ENCODE measurements around the gene PLBD2. TPM values are rescaled to one million over a fixed set of nuclear protein-coding genes. Genes with fewer than 3 reads are reported as not detected.

PLBD2 gene
- total RNA-seq, 1 donor from 2014 or later: 52.2 TPM

- no peak within 1 kb of the TSS for H2AFZ ChIP-seq (ENCODE audit: low read depth, low read length)
- no peak within 1 kb of the TSS for H3K27ac Mint-ChIP-seq (ENCODE audit: unreplicated experiment)
- peaks cover 4% of the 10 kb centered on the region for H3K4me1 Mint-ChIP-seq (ENCODE audit: low read depth, unreplicated experiment)
- no peaks in the 10 kb centered on the region for H3K79me2 ChIP-seq (ENCODE audit: insufficient read depth, low read length)
- DNase-seq (ENCODE audit: low read depth): peak; percentile 48
- peak within 1 kb of the TSS; percentile 50 for H3K4me2 ChIP-seq (ENCODE audit: low read length)
- no peaks in the 10 kb centered on the region for H4K20me1 ChIP-seq (ENCODE audit: insufficient read depth, low read length)
- no peak for TF ChIP-seq EZH2 (IDR thresholded peaks at IDR 0.05; ENCODE audit: insufficient read depth, low read length)
- TF ChIP-seq CTCF (IDR thresholded peaks at IDR 0.05; ENCODE audit: insufficient read depth, low read depth, low read length): no peak
- H3K27me3 Mint-ChIP-seq (ENCODE audit: low read depth, unreplicated experiment): peaks cover 11% of the 10 kb centered on the region
- H3K36me3 Mint-ChIP-seq (ENCODE audit: low read depth, unreplicated experiment): no peaks in the 10 kb centered on the region
- no peak within 1 kb of the TSS for H3K9ac ChIP-seq (ENCODE audit: low read length)
- H3K4me3 ChIP-seq (ENCODE audit: insufficient read depth, low read depth, low read length): no peak within 1 kb of the TSS
- no peaks in the 10 kb centered on the region for H3K9me3 ChIP-seq (ENCODE audit: insufficient read depth, low read depth, low read length)
- no peak within 1 kb of the TSS for H3K4me3 Mint-ChIP-seq (ENCODE audit: unreplicated experiment)
- H3K4me1 ChIP-seq (ENCODE audit: insufficient read depth, low read length): no peaks in the 10 kb centered on the region
- H3K9me3 Mint-ChIP-seq (ENCODE audit: unreplicated experiment): no peaks in the 10 kb centered on the region
- H3K27me3 ChIP-seq (ENCODE audit: insufficient read depth, low read length): no peaks in the 10 kb centered on the region
- no peaks in the 10 kb centered on the region for H3K36me3 ChIP-seq (ENCODE audit: insufficient read depth, low read length)
- H3K27ac ChIP-seq (ENCODE audit: low read depth, low read length): no peak within 1 kb of the TSS
- FAIRE-seq: no peak
These were observed 45.3 kb downstream of the PLBD2 start, which contains the start of gene SDS for GRCh38 chr12:113403435-113404415. SDS (minus strand) TSS chr12:113403887; CDS start chr12:113399708, 4,179 bp downstream.

GRCh38 chr12:113405694-113406093, 47.3 kb downstream of the PLBD2 start:
- H3K36me3 Mint-ChIP-seq (ENCODE audit: low read depth, unreplicated experiment): no peaks in the 10 kb centered on the region
- H3K27ac ChIP-seq (ENCODE audit: low read depth, low read length): no peak overlapping the region
- peaks cover 2% of the 10 kb centered on the region for H3K9me3 Mint-ChIP-seq (ENCODE audit: unreplicated experiment)
- FAIRE-seq: no peak
- H3K27me3 ChIP-seq (ENCODE audit: insufficient read depth, low read length): no peaks in the 10 kb centered on the region
- no peak overlapping the region for H3K4me3 Mint-ChIP-seq (ENCODE audit: unreplicated experiment)
- H3K9me3 ChIP-seq (ENCODE audit: insufficient read depth, low read depth, low read length): no peaks in the 10 kb centered on the region
- no peaks in the 10 kb centered on the region for H3K4me1 ChIP-seq (ENCODE audit: insufficient read depth, low read length)
- no peak overlapping the region for H3K27ac Mint-ChIP-seq (ENCODE audit: unreplicated experiment)
- no peak overlapping the region for H3K9ac ChIP-seq (ENCODE audit: low read length)
- no peaks in the 10 kb centered on the region for H4K20me1 ChIP-seq (ENCODE audit: insufficient read depth, low read length)
- H2AFZ ChIP-seq (ENCODE audit: low read depth, low read length): no peak overlapping the region
- H3K4me3 ChIP-seq (ENCODE audit: insufficient read depth, low read depth, low read length): no peak overlapping the region
- no peaks in the 10 kb centered on the region for H3K36me3 ChIP-seq (ENCODE audit: insufficient read depth, low read length)
- DNase-seq (ENCODE audit: low read depth): no peak
- H3K4me2 ChIP-seq (ENCODE audit: low read length): no peak overlapping the region
- peaks cover 10% of the 10 kb centered on the region for H3K27me3 Mint-ChIP-seq (ENCODE audit: low read depth, unreplicated experiment)
- H3K79me2 ChIP-seq (ENCODE audit: insufficient read depth, low read length): no peaks in the 10 kb centered on the region
- peaks cover 4% of the 10 kb centered on the region for H3K4me1 Mint-ChIP-seq (ENCODE audit: low read depth, unreplicated experiment)
- TF ChIP-seq EZH2 (IDR thresholded peaks at IDR 0.05; ENCODE audit: insufficient read depth, low read length): no peak

GRCh38 chr12:113407931-113408600, 49.7 kb downstream of the PLBD2 start:
- DNase-seq (ENCODE audit: low read depth): peak; percentile 58
- H3K9ac ChIP-seq (ENCODE audit: low read length): no peak overlapping the region
- H3K79me2 ChIP-seq (ENCODE audit: insufficient read depth, low read length): no peaks in the 10 kb centered on the region
- Mint-ChIP-seq H3K27ac (ENCODE audit: unreplicated experiment) (no peak overlapping the region), H3K36me3 (ENCODE audit: low read depth, unreplicated experiment) (no peaks in the 10 kb centered on the region), H3K4me1 (ENCODE audit: low read depth, unreplicated experiment) (peaks cover 4% of the 10 kb centered on the region), H3K4me3 (ENCODE audit: unreplicated experiment) (no peak overlapping the region), H3K27me3 (ENCODE audit: low read depth, unreplicated experiment) (peaks cover 17% of the 10 kb centered on the region), H3K9me3 (ENCODE audit: unreplicated experiment) (peaks cover 2% of the 10 kb centered on the region)
- no peak overlapping the region for H3K4me2 ChIP-seq (ENCODE audit: low read length)
- H4K20me1 ChIP-seq (ENCODE audit: insufficient read depth, low read length): no peaks in the 10 kb centered on the region
- H3K36me3 ChIP-seq (ENCODE audit: insufficient read depth, low read length): no peaks in the 10 kb centered on the region
- H3K27ac ChIP-seq (ENCODE audit: low read depth, low read length): no peak overlapping the region
- no peaks in the 10 kb centered on the region for H3K9me3 ChIP-seq (ENCODE audit: insufficient read depth, low read depth, low read length)
- no peaks in the 10 kb centered on the region for H3K4me1 ChIP-seq (ENCODE audit: insufficient read depth, low read length)
- TF ChIP-seq EZH2 (IDR thresholded peaks at IDR 0.05; ENCODE audit: insufficient read depth, low read length): no peak
- no peak for TF ChIP-seq CTCF (IDR thresholded peaks at IDR 0.05; ENCODE audit: insufficient read depth, low read depth, low read length)
- H3K4me3 ChIP-seq (ENCODE audit: insufficient read depth, low read depth, low read length): no peak overlapping the region
- no peak overlapping the region for H2AFZ ChIP-seq (ENCODE audit: low read depth, low read length)
- H3K27me3 ChIP-seq (ENCODE audit: insufficient read depth, low read length): peaks cover 2% of the 10 kb centered on the region
- peak; percentile 60 for FAIRE-seq

All from astrocyte (in vitro differentiated cells and primary cell).